Kidney epithelial cell (primary cell): ENCODE measurements around the gene XRCC6. TPM values are rescaled to one million over a fixed set of nuclear protein-coding genes. Genes with fewer than 3 reads are reported as not detected.
A peak's percentile ranks its signal among the peaks of the same experiment; 100 is the strongest.
"Not testable (repeated sequence)": the region's sequence is repeated elsewhere in the genome, so short reads cannot be mapped to it uniquely, and the experiment has no call there.

Experiments
- DNase-seq: peaks from one replicate; pipeline ENCODE4 v3.0.0-alpha.2; 2010; ENCODE audit warnings: low read depth
- H3K27me3 ChIP-seq: 2 replicates; pipeline ENCODE4 v1.6.0; 2011; ENCODE audit warnings: low read length; ENCODE audit not compliant: control insufficient read depth, insufficient read depth
- H3K36me3 ChIP-seq: 2 replicates; pipeline ENCODE4 v1.5.1; 2011; ENCODE audit warnings: low read length; ENCODE audit not compliant: control insufficient read depth, insufficient read depth
- H3K4me3 ChIP-seq: 2 replicates; pipeline ENCODE4 v1.5.1; 2011; ENCODE audit warnings: low read depth, mild to moderate bottlenecking, control low read depth, low read length
- CTCF ChIP-seq: IDR thresholded peaks from 2 replicates; pipeline ENCODE4 v1.5.1; 2011; ENCODE audit warnings: mild to moderate bottlenecking, moderate library complexity, low read length, control low read depth, inconsistent platforms; ENCODE audit not compliant: insufficient read depth, poor library complexity, severe bottlenecking
- total RNA-seq: library from RNA; depleted of rRNA; stranded (reverse); fragments of >200 nt; gene quantifications from 2 replicates; pipeline ENCODE4 v1.2.3, GENCODE V29; 2015

The XRCC6 gene
- total RNA-seq, 1 donor from 2014 or later, result 296 TPM

DNA sequence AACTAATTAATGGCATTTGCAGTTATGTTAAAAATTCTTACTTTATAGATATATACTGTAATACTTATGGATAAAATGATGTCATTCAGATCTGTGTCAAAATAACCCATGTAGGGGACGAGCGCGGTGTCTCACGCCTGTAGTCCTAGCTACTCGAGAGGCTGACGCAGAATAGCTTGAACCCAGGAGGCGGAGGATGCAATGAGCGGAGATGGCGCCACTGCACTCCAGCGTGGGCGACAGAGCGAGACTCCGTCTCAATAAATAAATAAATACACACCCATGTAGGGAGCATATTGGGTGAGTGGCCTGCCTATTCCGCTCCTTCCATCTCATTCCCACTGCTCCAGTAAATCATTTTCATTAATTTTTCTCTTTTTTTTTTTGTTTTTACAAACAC is 60.5 kb downstream of the XRCC6 start:
- no peaks in the 10 kb centered on the region for H3K27me3 ChIP-seq
- no peak for DNase-seq
- no peaks in the 10 kb centered on the region for H3K36me3 ChIP-seq
- peak overlapping the region; percentile 88 for H3K4me3 ChIP-seq
- TF ChIP-seq CTCF, result no peak

DNA sequence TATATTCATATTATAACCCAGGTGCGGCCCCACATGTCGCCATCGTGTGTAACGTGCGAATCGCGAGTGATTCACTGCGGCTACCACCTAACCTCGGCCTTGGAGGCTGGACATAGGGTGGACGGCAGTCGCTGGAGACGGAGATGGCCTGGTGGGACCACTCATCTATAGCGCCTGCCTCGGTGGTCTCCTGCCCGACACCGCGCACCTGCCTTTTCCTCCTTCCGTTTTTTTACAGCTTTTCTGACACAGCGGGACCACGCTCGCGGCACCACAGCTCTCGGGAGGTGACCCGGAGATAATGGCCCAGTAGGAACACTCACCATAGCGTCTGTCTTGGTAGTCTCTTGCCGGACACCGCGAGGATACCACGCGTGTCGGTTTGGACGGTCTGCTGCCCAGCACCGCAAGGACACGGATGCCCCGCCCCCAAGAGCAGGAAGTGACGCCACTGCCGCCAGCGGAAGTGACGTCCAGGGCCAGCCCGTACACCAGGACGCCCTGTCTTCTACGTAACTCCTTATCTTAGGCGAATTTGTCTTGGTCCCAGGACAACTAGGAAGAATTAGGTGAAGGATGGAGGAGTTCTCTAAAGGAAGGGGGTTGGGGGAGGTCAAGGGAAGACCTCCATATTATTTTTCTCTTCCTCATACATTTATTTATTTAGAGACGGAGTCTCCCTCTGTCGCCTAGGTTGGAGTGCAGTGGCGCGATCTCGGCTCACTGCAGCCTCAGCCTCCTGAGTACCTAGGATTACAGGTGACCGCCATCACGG is 61.1 kb downstream of the XRCC6 start:
- TF ChIP-seq CTCF, result no peak
- DNase-seq, result peak; percentile 52
- H3K4me3 ChIP-seq, result peak overlapping the region; percentile 88
- H3K36me3 ChIP-seq, result no peaks in the 10 kb centered on the region
- H3K27me3 ChIP-seq, result no peaks in the 10 kb centered on the region

GRCh38 chr22:41683052-41683451 is 62.0 kb downstream of the XRCC6 start:
- no peak for DNase-seq
- Histone ChIP-seq H3K4me3 (peak overlapping the region; percentile 88), H3K27me3 (no peaks in the 10 kb centered on the region), H3K36me3 (no peaks in the 10 kb centered on the region)
- TF ChIP-seq CTCF, result no peak

GRCh38 chr22:41683616-41684015 is 62.5 kb downstream of the XRCC6 start:
- no peak for TF ChIP-seq CTCF
- Histone ChIP-seq H3K4me3 (no peak overlapping the region), H3K27me3 (no peaks in the 10 kb centered on the region), H3K36me3 (no peaks in the 10 kb centered on the region)
- DNase-seq, result no peak

GRCh38 chr22:41684194-41684593 is 63.1 kb downstream of the XRCC6 start:
- no peak overlapping the region for H3K4me3 ChIP-seq
- H3K27me3 ChIP-seq, result no peaks in the 10 kb centered on the region
- H3K36me3 ChIP-seq, result no peaks in the 10 kb centered on the region
- no peak for TF ChIP-seq CTCF
- DNase-seq, result no peak

GRCh38 chr22:41686890-41687289 is 65.8 kb downstream of the XRCC6 start:
- H3K4me3 ChIP-seq, DNase-seq, H3K36me3 ChIP-seq, H3K27me3 ChIP-seq: not testable (repeated sequence)
